Fibroblast of the aortic adventitia (primary cell): ENCODE data around the gene PCSK9. TPM values are rescaled to one million over a fixed set of nuclear protein-coding genes. Genes with fewer than 3 reads are reported as not detected.
"Not testable (repeated sequence)": the region's sequence is repeated elsewhere in the genome, so short reads cannot be mapped to it uniquely, and the experiment has no call there.

ENCODE experiments used
- DNase-seq: peaks from one replicate; pipeline ENCODE4 v3.0.0-alpha.2; 2010; ENCODE audit warnings: low read depth
- H3K4me3 ChIP-seq: 2 replicates; pipeline ENCODE4 v1.5.1; 2011; ENCODE audit warnings: low read depth, mild to moderate bottlenecking, control low read depth, low read length, moderate library complexity
- CTCF ChIP-seq: IDR thresholded peaks from 2 replicates; pipeline ENCODE4 v1.5.1; 2011; ENCODE audit warnings: mild to moderate bottlenecking, low read length, control low read depth, inconsistent platforms; ENCODE audit not compliant: insufficient read depth
- total RNA-seq: library from RNA; depleted of rRNA; stranded (reverse); fragments of >200 nt; gene quantifications from 2 replicates; pipeline ENCODE4 v1.2.3, GENCODE V29; 2012; ENCODE audit warnings: low replicate concordance

PCSK9 gene
- total RNA-seq, 1 donor: 1.1 TPM

- TF ChIP-seq CTCF: no peak
- H3K4me3 ChIP-seq: no peak overlapping the region
- no peak for DNase-seq
Observed at GRCh38 chr1:55087439-55087838, 48.1 kb downstream of the PCSK9 start.

GRCh38 chr1:55088413-55088812 is 49.1 kb downstream of the PCSK9 start:
- no peak for TF ChIP-seq CTCF
- H3K4me3 ChIP-seq: no peak overlapping the region
- no peak for DNase-seq

GRCh38 chr1:55089683-55090082 is 50.3 kb downstream of the PCSK9 start:
- no peak for DNase-seq
- no peak for TF ChIP-seq CTCF
- no peak overlapping the region for H3K4me3 ChIP-seq

- TF ChIP-seq CTCF: no peak
- H3K4me3 ChIP-seq: no peak overlapping the region
- DNase-seq: no peak
Observed at GRCh38 chr1:55092475-55092874, 53.1 kb downstream of the PCSK9 start.

- H3K4me3 ChIP-seq: no peak overlapping the region
- DNase-seq: no peak
- TF ChIP-seq CTCF: no peak
Observed at GRCh38 chr1:55095095-55095494, 55.7 kb downstream of the PCSK9 start.

- DNase-seq: no peak
- TF ChIP-seq CTCF: no peak
- H3K4me3 ChIP-seq: no peak overlapping the region
Observed at GRCh38 chr1:55103891-55104290, 64.5 kb downstream of the PCSK9 start.

GRCh38 chr1:55107101-55107500 is 67.8 kb downstream of the PCSK9 start:
- DNase-seq: no peak
- no peak for TF ChIP-seq CTCF
- H3K4me3 ChIP-seq: no peak overlapping the region

- H3K4me3 ChIP-seq: not testable (repeated sequence)
Observed at GRCh38 chr1:55109005-55109404, 69.7 kb downstream of the PCSK9 start.

More at GRCh38 chr1:55109005-55109404, 69.7 kb downstream of the PCSK9 start:
- DNase-seq: not testable (repeated sequence)
